ENCODE results near the gene SLBP. TPM values are rescaled to one million over a fixed set of nuclear protein-coding genes. Genes with fewer than 3 reads are reported as not detected.

Gene SLBP
- total RNA-seq, 1 experiment from 2014 or later = 86.1 TPM

GRCh38 chr4:1736812-1737211 lies 24.7 kb upstream of the SLBP start:
- no peak for DNase-seq (ENCODE audit: low read depth, low spot score)
- in situ Hi-C loops (cut with HindIII; ENCODE audit: low pct_unique_long_range_greater_than_20kb, low sequenced_read_pairs) = no loop called here

DNA sequence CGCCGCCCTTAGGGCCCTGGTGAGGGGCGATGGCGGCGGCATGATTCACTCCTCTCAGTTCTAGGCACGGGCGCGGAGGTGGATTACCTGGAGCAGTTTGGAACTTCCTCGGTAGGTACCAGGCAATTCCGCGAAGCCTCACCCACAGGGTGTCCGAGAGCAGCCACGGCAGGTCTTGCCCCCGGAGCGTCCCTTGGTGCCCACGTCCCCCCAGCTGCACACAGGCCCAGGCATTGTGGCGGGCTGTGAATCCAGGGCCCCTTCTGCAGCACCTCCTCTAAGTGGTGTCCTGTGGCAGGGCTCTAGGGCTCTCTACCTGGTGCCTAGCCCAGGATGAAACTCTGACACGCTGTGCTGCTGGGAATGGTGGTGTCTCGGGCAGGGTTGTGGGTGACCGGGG lies 23.1 kb upstream of the SLBP start:
- DNase-seq (ENCODE audit: low read depth, low spot score) = no peak
- in situ Hi-C loops (cut with HindIII; ENCODE audit: low pct_unique_long_range_greater_than_20kb, low sequenced_read_pairs) = no loop called here

GRCh38 chr4:1732911-1733310 lies 20.8 kb upstream of the SLBP start:
- in situ Hi-C loops (cut with HindIII; ENCODE audit: low pct_unique_long_range_greater_than_20kb, low sequenced_read_pairs) = no loop called here
- no peak for DNase-seq (ENCODE audit: low read depth, low spot score)

DNA sequence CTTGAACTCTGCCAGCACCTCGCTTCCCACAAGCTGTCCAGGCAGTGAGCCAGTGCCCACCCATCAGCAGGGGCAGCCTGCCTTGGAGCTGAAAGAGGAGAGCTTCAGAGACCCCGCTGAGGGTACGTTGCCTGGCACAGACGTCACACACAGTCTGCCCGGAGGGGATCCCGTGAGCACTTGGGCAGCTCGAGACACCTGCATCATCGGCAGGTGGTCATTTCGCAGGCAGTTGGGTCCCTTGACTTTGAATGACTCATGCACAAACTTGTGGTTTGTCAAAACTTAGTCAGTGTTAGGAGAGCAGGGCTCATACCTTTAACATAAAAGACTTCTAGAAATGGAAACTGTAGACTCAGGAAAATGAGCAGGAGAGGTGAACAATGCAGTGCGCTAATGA lies 19.1 kb upstream of the SLBP start:
- in situ Hi-C loops (cut with HindIII; ENCODE audit: low pct_unique_long_range_greater_than_20kb, low sequenced_read_pairs) = no loop called here
- no peak for DNase-seq (ENCODE audit: low read depth, low spot score)

DNA sequence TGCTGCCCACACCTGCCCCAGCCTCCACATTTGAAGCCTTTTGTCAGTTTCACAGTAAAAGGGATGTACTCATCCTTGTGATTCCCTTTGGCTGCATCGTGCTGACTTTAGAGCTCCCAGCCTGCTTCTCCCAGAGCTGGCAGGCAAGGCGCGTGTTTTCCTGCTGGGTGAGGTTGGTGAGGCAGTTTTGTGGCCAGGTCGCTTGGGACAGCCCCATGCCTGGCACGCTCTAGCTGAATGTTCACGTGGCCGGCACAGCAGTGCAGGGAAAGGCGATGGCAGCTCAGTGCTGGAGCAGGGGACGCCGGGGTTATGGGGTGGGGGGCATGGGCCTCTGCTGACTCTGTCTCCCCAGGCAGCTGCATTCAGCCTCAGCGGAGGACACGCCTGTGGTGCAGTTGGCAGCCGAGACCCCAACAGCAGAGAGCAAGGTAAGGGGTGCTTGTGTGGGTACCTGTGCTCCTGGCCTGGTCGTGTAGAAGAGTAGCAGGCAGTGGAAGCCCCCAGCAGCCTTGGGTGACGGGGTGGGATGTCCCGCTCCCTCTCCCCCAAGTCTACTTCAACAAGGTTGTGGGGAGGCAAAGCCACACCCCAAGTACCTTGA lies 18.5 kb upstream of the SLBP start:
- no peak for DNase-seq (ENCODE audit: low read depth, low spot score)
- in situ Hi-C loops (cut with HindIII; ENCODE audit: low pct_unique_long_range_greater_than_20kb, low sequenced_read_pairs) = no loop called here

DNA sequence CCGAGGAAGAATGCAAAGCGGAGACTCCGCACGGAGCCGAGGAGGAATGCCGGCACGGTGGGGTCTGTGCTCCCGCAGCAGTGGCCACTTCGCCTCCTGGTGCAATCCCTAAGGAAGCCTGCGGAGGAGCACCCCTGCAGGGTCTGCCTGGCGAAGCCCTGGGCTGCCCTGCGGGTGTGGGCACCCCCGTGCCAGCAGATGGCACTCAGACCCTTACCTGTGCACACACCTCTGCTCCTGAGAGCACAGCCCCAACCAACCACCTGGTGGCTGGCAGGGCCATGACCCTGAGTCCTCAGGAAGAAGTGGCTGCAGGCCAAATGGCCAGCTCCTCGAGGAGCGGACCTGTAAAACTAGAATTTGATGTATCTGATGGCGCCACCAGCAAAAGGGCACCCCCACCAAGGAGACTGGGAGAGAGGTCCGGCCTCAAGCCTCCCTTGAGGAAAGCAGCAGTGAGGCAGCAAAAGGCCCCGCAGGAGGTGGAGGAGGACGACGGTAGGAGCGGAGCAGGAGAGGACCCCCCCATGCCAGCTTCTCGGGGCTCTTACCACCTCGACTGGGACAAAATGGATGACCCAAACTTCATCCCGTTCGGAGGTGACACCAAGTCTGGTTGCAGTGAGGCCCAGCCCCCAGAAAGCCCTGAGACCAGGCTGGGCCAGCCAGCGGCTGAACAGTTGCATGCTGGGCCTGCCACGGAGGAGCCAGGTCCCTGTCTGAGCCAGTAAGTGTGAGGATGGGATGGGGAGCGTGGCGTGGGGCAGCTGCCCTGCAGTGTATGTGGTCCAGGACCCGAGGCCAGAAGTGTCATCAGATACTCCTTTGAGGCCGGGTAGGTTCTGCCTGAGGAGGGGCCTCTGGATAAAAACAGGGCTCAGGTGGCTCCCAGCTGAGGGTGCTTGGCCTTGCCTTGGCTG lies 16.2 kb upstream of the SLBP start:
- no peak for DNase-seq (ENCODE audit: low read depth, low spot score)
- in situ Hi-C loops (cut with HindIII; ENCODE audit: low pct_unique_long_range_greater_than_20kb, low sequenced_read_pairs) = no loop called here

DNA sequence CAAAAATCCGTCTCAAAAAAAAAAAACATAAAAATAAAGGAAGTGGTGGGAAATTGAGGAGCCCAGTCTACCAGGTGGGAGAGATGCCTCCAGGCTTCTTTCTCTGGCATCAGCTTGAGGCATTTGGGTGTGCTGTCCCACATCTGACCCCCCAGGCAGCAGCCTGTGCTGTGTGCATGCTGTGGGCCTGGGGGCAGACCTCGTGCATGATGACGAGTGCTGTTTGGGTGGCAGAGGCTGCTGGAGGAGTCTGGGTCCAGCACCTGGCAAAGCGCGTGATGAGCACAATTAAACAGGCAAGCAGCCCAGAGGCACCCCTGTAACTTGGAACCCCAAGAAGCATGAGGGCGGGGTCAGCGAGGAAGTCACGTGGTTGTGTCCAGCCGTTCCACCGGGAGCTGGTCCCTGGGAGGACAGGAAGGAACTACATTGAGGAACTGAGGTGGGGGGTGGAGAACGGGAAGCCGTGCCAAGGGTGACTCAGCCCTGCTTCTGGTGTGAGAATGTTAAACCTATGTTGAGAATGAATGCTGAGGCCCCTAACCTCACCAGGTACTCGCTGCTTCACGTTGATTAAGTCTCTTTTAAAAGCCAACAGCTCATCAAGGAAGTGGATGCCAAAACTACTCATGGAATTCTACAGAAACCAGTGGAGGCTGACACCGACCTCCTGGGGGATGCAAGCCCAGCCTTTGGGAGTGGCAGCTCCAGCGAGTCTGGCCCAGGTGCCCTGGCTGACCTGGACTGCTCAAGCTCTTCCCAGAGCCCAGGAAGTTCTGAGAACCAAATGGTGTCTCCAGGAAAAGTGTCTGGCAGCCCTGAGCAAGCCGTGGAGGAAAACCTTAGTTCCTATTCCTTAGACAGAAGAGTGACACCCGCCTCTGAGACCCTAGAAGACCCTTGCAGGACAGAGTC lies 15.3 kb upstream of the SLBP start:
- DNase-seq (ENCODE audit: low read depth, low spot score) = no peak

GRCh38 chr4:1726146-1726934 lies 14.2 kb upstream of the SLBP start:
- in situ Hi-C loops (cut with HindIII; ENCODE audit: low pct_unique_long_range_greater_than_20kb, low sequenced_read_pairs) = no loop called here
- peak; percentile 82 for DNase-seq (ENCODE audit: low read depth, low spot score)

More for the DNA sequence above, 15.3 kb upstream of the SLBP start:
- in situ Hi-C loops (cut with HindIII; ENCODE audit: low pct_unique_long_range_greater_than_20kb, low sequenced_read_pairs) = no loop called here

DNA sequence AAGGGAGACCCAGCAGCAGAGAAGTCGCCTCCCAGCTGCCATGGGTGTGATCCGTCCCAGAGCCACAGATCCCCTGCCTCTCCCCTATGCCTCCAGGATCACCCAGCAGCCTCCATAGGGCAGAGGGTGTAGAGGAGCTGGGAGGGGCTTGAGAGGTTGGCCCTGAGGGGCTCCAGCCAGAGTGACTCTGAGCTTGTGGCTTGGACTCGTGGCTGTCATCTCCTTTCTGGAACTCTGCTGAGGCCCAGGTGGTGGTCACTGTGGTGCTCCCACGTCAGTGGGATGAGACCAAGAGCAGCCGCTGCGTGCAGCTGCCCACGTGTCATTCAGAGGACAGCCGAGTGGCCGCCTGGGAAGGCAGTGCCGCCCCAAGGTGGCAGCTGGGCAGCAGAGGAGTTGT lies 13.4 kb upstream of the SLBP start:
- in situ Hi-C loops (cut with HindIII; ENCODE audit: low pct_unique_long_range_greater_than_20kb, low sequenced_read_pairs) = no loop called here
- no peak for DNase-seq (ENCODE audit: low read depth, low spot score)

GRCh38 chr4:1723131-1723801 lies 11.1 kb upstream of the SLBP start:
- in situ Hi-C loops (cut with HindIII; ENCODE audit: low pct_unique_long_range_greater_than_20kb, low sequenced_read_pairs) = no loop called here

GRCh38 chr4:1722551-1723118 lies 10.5 kb upstream of the SLBP start:
- no peak for DNase-seq (ENCODE audit: low read depth, low spot score)

More at GRCh38 chr4:1723131-1723801, 11.1 kb upstream of the SLBP start:
- DNase-seq (ENCODE audit: low read depth, low spot score) = no peak

DNA sequence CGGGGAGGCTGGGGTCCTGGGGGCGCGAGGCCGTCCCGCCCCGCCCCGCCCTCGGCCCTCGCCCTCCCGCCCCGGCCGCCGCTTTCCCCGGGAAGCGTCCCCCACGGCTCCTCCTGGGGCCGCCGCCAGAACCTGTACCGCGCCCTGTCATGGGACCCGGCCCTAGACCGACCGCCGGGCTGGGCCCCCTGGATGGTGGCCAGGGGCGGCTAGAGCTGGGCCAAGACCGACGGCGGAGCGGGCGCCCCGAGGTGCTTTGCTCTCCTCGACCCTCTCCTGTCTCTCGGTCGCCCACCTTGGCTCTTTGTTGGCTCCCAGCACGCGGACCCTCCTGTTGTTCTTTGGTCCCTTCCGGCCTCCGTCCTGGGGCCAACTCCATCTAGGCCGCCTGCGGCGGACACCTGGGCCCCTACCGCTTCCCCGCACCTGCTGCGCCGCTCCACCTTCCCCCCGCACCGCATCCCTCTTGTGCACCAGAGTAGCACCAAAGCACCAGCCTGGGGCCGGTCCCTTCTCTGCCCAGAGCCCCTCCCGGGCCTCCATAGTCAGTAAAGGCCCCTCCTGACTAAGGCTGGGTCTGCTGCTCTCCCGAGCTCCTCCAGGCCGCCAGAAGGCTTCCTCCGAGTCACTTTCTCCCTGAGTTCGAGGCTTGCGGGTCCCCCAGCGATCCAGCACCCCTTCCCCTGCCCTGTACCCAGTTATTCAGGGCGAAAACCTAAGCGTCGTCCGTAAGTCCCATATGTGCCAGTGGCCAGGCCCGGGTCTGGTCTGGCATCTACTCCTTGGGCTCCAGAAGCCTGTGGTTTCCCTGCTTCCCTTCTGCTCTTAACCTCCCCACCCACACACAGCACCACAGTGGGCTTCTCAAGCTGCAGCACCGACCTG lies 9.8 kb upstream of the SLBP start:
- DNase-seq (ENCODE audit: low read depth, low spot score) = no peak

More at GRCh38 chr4:1722551-1723118, 10.5 kb upstream of the SLBP start:
- in situ Hi-C loops (cut with HindIII; ENCODE audit: low pct_unique_long_range_greater_than_20kb, low sequenced_read_pairs) = no loop called here

GRCh38 chr4:1721003-1721665 lies 9.0 kb upstream of the SLBP start, which contains the start of the genes TACC3 and TMEM129:
Gene TACC3 (plus strand): TSS chr4:1721521. CDS start chr4:1723422, 1,901 bp downstream.
Gene TMEM129 (minus strand): TSS chr4:1721323. CDS start chr4:1720837, 486 bp downstream.
- in situ Hi-C loops (cut with HindIII; ENCODE audit: low pct_unique_long_range_greater_than_20kb, low sequenced_read_pairs) = no loop called here

More for the DNA sequence above, 9.8 kb upstream of the SLBP start:
- in situ Hi-C loops (cut with HindIII; ENCODE audit: low pct_unique_long_range_greater_than_20kb, low sequenced_read_pairs) = no loop called here

DNA sequence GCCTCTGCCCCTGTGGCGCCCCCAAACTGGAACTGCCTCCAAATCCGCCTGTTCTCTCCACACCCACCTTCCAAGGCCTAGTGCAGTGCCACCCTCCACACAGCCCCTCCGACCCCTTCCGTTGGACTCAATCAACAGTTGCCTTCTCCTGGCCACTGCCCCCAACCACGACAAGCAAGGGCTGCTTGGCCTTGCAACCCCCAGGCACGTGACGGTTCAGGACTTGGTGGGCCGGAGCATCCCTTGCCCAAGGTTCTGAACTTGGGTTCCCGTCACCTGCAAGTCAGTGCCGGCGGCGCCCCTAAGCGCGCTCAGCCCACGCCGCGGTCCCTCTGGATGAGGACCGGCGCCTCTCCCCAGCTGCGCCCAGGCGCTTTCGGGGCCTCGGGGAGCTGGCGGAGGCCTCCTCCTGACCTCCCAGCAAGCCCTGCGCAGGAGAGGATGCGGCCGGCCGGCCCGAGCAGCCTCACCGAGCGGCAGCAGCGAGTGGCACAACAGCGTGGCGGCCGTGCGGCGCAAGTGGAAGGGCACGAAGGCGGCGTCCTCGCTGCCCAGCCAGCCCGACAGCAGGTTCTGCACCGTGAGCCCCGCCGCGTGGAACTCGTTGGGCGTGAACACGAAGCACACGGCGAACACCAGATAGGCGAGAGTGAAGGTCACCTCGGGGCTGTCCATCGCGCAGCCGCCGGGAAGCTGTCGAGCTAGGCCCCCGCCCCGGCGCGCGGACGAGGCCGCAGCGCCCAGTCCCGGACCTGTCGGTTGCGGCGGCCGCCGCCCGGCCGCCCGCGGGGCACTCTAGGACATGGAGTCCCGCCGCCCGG lies 8.3 kb upstream of the SLBP start:
- in situ Hi-C loops (cut with HindIII; ENCODE audit: low pct_unique_long_range_greater_than_20kb, low sequenced_read_pairs) = no loop called here
- no peak for DNase-seq (ENCODE audit: low read depth, low spot score)

More at GRCh38 chr4:1721003-1721665, 9.0 kb upstream of the SLBP start, which contains the start of the genes TACC3 and TMEM129:
- peak; percentile 85 for DNase-seq (ENCODE audit: low read depth, low spot score)
